Natural killer cell treated with Interleukin-12 subunit alpha and Interleukin-12 subunit beta and Interleukin-15 and Interleukin-18, amount 100 ng/mL, for 72 hours (primary cell): ENCODE measurements around the gene PKIG. TPM values are rescaled to one million over a fixed set of nuclear protein-coding genes. Genes with fewer than 3 reads are reported as not detected.
"Not testable (repeated sequence)": the region's sequence is repeated elsewhere in the genome, so short reads cannot be mapped to it uniquely, and the experiment has no call there.

Experiments
- ATAC-seq, 2 donors: fragments of 150-1000 bp; cut with Tn5 transposase in 1 of 2; sonication (Bioruptor Pico), chemical (Tn5 transposase) in 1 of 2; 2 replicates each; pipeline ENCODE4 v1.10.0; 2021
- DNase-seq: peaks from one replicate; pipeline ENCODE4 v3.0.0; 2022; ENCODE audit warnings: low spot score
- H3K27ac Mint-ChIP-seq, 2 donors: 1 replicate in 1 of 2; 2 replicates in 1 of 2; pipeline ENCODE4 v1.8.0; 2022; ENCODE audit warnings: mixed read lengths in 2 of 2, mild to moderate bottlenecking in 1 of 2, moderate library complexity in 1 of 2
- H3K27me3 Mint-ChIP-seq, 2 donors: 1 replicate in 1 of 2; 2 replicates in 1 of 2; pipeline ENCODE4 v1.8.0; 2022; ENCODE audit warnings: mixed read lengths in 2 of 2
- H3K36me3 Mint-ChIP-seq: one replicate; pipeline ENCODE4 v1.8.0; 2022; ENCODE audit warnings: mixed read lengths
- H3K4me1 Mint-ChIP-seq, 2 donors: 1 replicate in 1 of 2; 2 replicates in 1 of 2; pipeline ENCODE4 v1.8.0; 2022; ENCODE audit warnings: low read depth in 2 of 2, mixed read lengths in 2 of 2, mild to moderate bottlenecking in 1 of 2
- H3K4me3 Mint-ChIP-seq: one replicate; pipeline ENCODE4 v1.8.0; 2022; ENCODE audit warnings: mixed read lengths
- H3K9me3 Mint-ChIP-seq: 2 replicates; pipeline ENCODE4 v1.8.0; 2022; ENCODE audit warnings: mixed read lengths
- total RNA-seq, 2 donors: library from RNA; stranded (reverse); gene quantifications; one replicate each; pipeline ENCODE4 v1.2.3, GENCODE V29; 2022

The PKIG gene
- total RNA-seq, 2 donors from 2014 or later: 2.4 to 3.4 TPM

- Mint-ChIP-seq H3K9me3 (no peaks in the 10 kb centered on the region), H3K27ac (peak overlapping the region; percentile 40 to 88), H3K4me1 (peaks cover 59 to 64% of the 10 kb centered on the region in 2 donors), H3K36me3 (peaks cover 6% of the 10 kb centered on the region), H3K27me3 (no peaks in the 10 kb centered on the region), H3K4me3 (peak overlapping the region; percentile 4)
- ATAC-seq: no peak
- peak; percentile 25 for DNase-seq
Observed at GRCh38 chr20:44648579-44648978, 66.2 kb downstream of the PKIG start.

- Mint-ChIP-seq H3K27ac (peak overlapping the region; percentile 40 to 88), H3K9me3 (no peaks in the 10 kb centered on the region), H3K36me3 (peaks cover 6% of the 10 kb centered on the region), H3K4me1 (peaks cover 54 to 60% of the 10 kb centered on the region in 2 donors), H3K4me3 (peak overlapping the region; percentile 46), H3K27me3 (no peaks in the 10 kb centered on the region)
- peak; percentile 31 for DNase-seq
- ATAC-seq: no peak
Observed at GRCh38 chr20:44649126-44649525, 66.7 kb downstream of the PKIG start.

DNA sequence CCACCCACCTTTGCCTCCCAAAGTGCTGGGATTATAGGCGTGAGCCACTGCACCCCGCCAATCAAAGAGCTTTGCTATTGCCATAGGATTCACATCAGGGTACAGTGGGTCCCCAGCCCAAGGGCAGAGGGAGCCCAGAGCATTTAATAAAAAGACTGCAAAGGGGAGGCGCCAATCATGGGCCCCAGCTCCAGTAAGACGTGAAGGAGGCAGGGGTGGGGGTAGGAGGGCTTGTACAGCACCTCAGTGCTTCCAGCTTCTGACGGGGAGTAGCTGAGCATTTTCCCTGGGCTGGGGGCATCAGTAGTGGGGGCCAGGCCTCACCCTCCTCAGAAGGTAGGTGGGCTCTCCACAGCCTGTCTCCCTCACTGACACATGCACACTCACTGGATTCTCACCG is 67.6 kb downstream of the PKIG start:
- Mint-ChIP-seq H3K4me1 (peaks cover 45 to 52% of the 10 kb centered on the region in 2 donors), H3K36me3 (peaks cover 6% of the 10 kb centered on the region), H3K27me3 (no peaks in the 10 kb centered on the region), H3K9me3 (no peaks in the 10 kb centered on the region), H3K4me3 (peak overlapping the region; percentile 98), H3K27ac (peak overlapping the region; percentile 70 to 88)
- peak; percentile 52 for DNase-seq
- no peak for ATAC-seq

- Mint-ChIP-seq H3K9me3 (no peaks in the 10 kb centered on the region), H3K27ac (peak overlapping the region; percentile 70 to 88), H3K36me3 (peaks cover 6% of the 10 kb centered on the region), H3K4me1 (peaks cover 42 to 49% of the 10 kb centered on the region in 2 donors), H3K27me3 (no peaks in the 10 kb centered on the region), H3K4me3 (peak overlapping the region; percentile 98)
- DNase-seq (peak; percentile 60), ATAC-seq (peak; percentile 60 to 65)
Observed at GRCh38 chr20:44650771-44651433, 68.5 kb downstream of the PKIG start.

DNA sequence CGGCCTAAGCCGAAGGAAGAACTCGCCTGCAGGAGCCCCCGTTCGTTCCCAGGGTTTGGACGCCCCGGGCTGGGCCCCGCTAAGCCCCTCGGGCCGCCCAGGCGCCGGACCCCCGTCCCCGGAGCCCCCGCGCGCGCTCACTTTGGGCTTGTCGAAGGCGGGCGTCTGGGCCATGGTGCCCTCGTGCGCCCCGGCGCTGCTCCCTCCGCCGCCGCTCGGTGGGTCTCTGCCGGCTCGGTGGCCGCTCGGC is 69.0 kb downstream of the PKIG start:
- H3K4me1 Mint-ChIP-seq: peaks cover 37 to 45% of the 10 kb centered on the region in 2 donors
- H3K36me3 Mint-ChIP-seq: peaks cover 6% of the 10 kb centered on the region
- ATAC-seq: no peak
- H3K9me3 Mint-ChIP-seq: no peaks in the 10 kb centered on the region
- H3K4me3 Mint-ChIP-seq: peak overlapping the region; percentile 98
- H3K27me3 Mint-ChIP-seq: no peaks in the 10 kb centered on the region
- DNase-seq: no peak
- H3K27ac Mint-ChIP-seq: peak overlapping the region; percentile 70 to 88

GRCh38 chr20:44651684-44652423 is 69.5 kb downstream of the PKIG start, which contains the start of gene ADA:
Gene ADA (minus strand): TSS chr20:44651699. CDS start chr20:44651607, 92 bp downstream.
- Mint-ChIP-seq H3K27me3 (no peaks in the 10 kb centered on the region), H3K4me3 (peak within 1 kb of the TSS; percentile 98), H3K36me3 (peaks cover 6% of the 10 kb centered on the region), H3K4me1 (peaks cover 32 to 40% of the 10 kb centered on the region in 2 donors), H3K9me3 (no peaks in the 10 kb centered on the region), H3K27ac (peak within 1 kb of the TSS; percentile 92 to 93)
- ATAC-seq (peak; percentile 66 to 80), DNase-seq (peak; percentile 70)

GRCh38 chr20:44653546-44653945 is 71.2 kb downstream of the PKIG start:
- H3K9me3 Mint-ChIP-seq: no peaks in the 10 kb centered on the region
- H3K4me1 Mint-ChIP-seq: peaks cover 29 to 35% of the 10 kb centered on the region in 2 donors
- no peak for ATAC-seq
- peak overlapping the region; percentile 92 to 93 for H3K27ac Mint-ChIP-seq
- H3K36me3 Mint-ChIP-seq: peaks cover 6% of the 10 kb centered on the region
- DNase-seq: peak; percentile 45
- no peaks in the 10 kb centered on the region for H3K27me3 Mint-ChIP-seq
- peak overlapping the region; percentile 98 for H3K4me3 Mint-ChIP-seq

- not testable (repeated sequence) for H3K9me3 Mint-ChIP-seq, H3K36me3 Mint-ChIP-seq, DNase-seq, H3K27me3 Mint-ChIP-seq, ATAC-seq, H3K4me3 Mint-ChIP-seq
- Mint-ChIP-seq H3K4me1 (peaks cover 26 to 28% of the 10 kb centered on the region in 2 donors), H3K27ac (peak overlapping the region in 1 of 2 donors; percentile 22)
Observed at GRCh38 chr20:44654210-44654609, 71.8 kb downstream of the PKIG start.

GRCh38 chr20:44656448-44656847 is 74.1 kb downstream of the PKIG start:
- H3K27ac Mint-ChIP-seq: peak overlapping the region in 1 of 2 donors; percentile 52
- peaks cover 6% of the 10 kb centered on the region for H3K36me3 Mint-ChIP-seq
- no peak for DNase-seq
- H3K4me3 Mint-ChIP-seq: no peak overlapping the region
- peaks cover 17 to 25% of the 10 kb centered on the region in 2 donors for H3K4me1 Mint-ChIP-seq
- no peak for ATAC-seq
- no peaks in the 10 kb centered on the region for H3K27me3 Mint-ChIP-seq
- H3K9me3 Mint-ChIP-seq: no peaks in the 10 kb centered on the region

- no peak for DNase-seq
- Mint-ChIP-seq H3K27ac (peak overlapping the region in 1 of 2 donors; percentile 61), H3K27me3 (no peaks in the 10 kb centered on the region), H3K36me3 (no peaks in the 10 kb centered on the region), H3K4me3 (no peak overlapping the region), H3K9me3 (no peaks in the 10 kb centered on the region), H3K4me1 (peaks cover 11 to 20% of the 10 kb centered on the region in 2 donors)
- no peak for ATAC-seq
Observed at GRCh38 chr20:44657875-44658274, 75.5 kb downstream of the PKIG start.

- no peaks in the 10 kb centered on the region for H3K36me3 Mint-ChIP-seq
- H3K27ac Mint-ChIP-seq: no peak overlapping the region
- DNase-seq: no peak
- peaks cover 6 to 12% of the 10 kb centered on the region in 2 donors for H3K4me1 Mint-ChIP-seq
- ATAC-seq: no peak
- no peaks in the 10 kb centered on the region for H3K27me3 Mint-ChIP-seq
- H3K4me3 Mint-ChIP-seq: no peak overlapping the region
- H3K9me3 Mint-ChIP-seq: no peaks in the 10 kb centered on the region
Observed at GRCh38 chr20:44658810-44659209, 76.4 kb downstream of the PKIG start.

DNA sequence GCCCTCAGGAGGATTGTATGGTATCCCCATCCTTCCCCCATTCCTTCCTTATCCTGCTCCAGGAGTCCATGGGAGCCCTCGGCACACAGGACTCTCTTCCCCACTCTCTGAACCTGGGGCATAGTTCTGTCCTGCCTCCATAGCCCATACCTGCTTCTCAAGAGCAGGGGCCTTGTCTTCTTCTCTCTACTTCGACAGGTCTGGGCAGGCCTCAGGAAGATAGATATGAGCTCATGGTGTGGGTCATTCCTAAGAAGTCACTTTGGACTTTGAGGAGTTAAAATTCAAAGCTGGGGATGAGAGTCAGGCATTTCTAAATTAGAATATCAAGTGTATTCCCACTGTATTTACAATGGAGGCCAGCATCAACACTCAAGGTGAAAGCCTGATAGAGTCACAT is 77.6 kb downstream of the PKIG start:
- no peaks in the 10 kb centered on the region for H3K9me3 Mint-ChIP-seq
- H3K4me3 Mint-ChIP-seq: no peak overlapping the region
- ATAC-seq: no peak
- DNase-seq: no peak
- H3K36me3 Mint-ChIP-seq: no peaks in the 10 kb centered on the region
- H3K27ac Mint-ChIP-seq: peak overlapping the region in 1 of 2 donors; percentile 73
- no peaks in the 10 kb centered on the region for H3K27me3 Mint-ChIP-seq
- H3K4me1 Mint-ChIP-seq: peaks cover 6 to 12% of the 10 kb centered on the region in 2 donors

DNA sequence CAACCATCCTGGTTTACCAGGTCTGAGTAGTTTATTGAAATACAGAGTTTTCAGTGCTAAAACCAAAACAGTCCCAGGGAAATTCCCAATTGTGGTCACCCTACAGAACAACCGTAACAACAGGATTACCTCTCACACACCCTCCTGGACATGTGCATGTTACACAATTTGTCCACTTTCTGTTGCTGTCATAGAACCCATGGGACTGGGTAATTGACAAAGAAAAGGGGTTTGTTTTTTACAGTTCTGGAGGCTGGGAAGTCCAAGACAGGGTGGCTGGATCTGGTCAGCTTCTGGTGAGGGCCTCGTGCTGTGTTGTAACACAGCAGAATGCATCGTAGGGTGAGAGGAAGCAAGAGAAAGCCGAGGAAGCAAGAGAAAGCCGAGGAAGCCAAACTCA is 78.2 kb downstream of the PKIG start:
- H3K27ac Mint-ChIP-seq: no peak overlapping the region
- DNase-seq (no peak), ATAC-seq (peak; percentile 19 to 78)
- no peaks in the 10 kb centered on the region for H3K36me3 Mint-ChIP-seq
- H3K4me1 Mint-ChIP-seq: peaks cover 6 to 12% of the 10 kb centered on the region in 2 donors
- no peak overlapping the region for H3K4me3 Mint-ChIP-seq
- no peaks in the 10 kb centered on the region for H3K9me3 Mint-ChIP-seq
- no peaks in the 10 kb centered on the region for H3K27me3 Mint-ChIP-seq

DNA sequence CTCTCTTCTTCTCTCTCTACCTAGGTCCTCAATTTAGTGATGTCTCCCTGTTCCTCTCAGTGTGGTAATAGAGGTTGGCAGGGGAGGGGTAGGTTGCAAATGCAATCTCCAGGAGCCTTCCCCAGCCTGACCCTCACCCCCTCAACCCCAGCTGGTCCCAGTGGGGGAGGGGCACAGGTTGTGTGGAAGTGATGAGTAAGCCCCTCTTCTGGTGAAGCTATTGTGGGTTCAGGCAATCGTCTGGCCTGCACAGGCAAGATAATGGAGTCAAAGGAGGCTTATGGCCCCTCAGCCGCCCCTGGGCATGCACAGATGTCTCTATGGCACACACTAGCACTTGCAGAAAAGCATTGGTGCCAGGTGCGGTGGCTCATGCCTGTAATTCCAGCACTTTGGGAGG is 79.9 kb downstream of the PKIG start:
- Mint-ChIP-seq H3K27ac (no peak overlapping the region), H3K4me1 (peaks cover 6 to 12% of the 10 kb centered on the region in 2 donors), H3K4me3 (no peak overlapping the region), H3K27me3 (no peaks in the 10 kb centered on the region), H3K9me3 (no peaks in the 10 kb centered on the region), H3K36me3 (no peaks in the 10 kb centered on the region)
- no peak for ATAC-seq
- no peak for DNase-seq
